Superior temporal gyrus (tissue), 1 donor: ENCODE measurements around the gene RAB1A.
"Not testable (repeated sequence)": the region's sequence is repeated elsewhere in the genome, so short reads cannot be mapped to it uniquely, and the experiment has no call there.

Source experiments
- DNase-seq: peaks from one replicate; pipeline ENCODE4 v3.0.0-alpha.2; 2016; ENCODE audit errors: extremely low spot score

Gene RAB1A

GRCh38 chr2:65129826-65130663 lies at the start of gene RAB1A:
TSS of gene RAB1A (minus strand) at chr2:65130106. CDS start at chr2:65129915, 191 bp downstream.
- DNase-seq: peak; percentile 99

- DNase-seq: no peak
Measured at GRCh38 chr2:65177751-65178442, 48.0 kb upstream of the RAB1A start.

- DNase-seq: no peak
Measured at GRCh38 chr2:65175894-65176530, 46.1 kb upstream of the RAB1A start.

GRCh38 chr2:65174031-65174430 lies 44.1 kb upstream of the RAB1A start:
- DNase-seq: not testable (repeated sequence)

GRCh38 chr2:65172994-65173790 lies 43.3 kb upstream of the RAB1A start:
- no peak for DNase-seq

GRCh38 chr2:65170611-65171477 lies 40.9 kb upstream of the RAB1A start:
- DNase-seq: not testable (repeated sequence)

- DNase-seq: no peak
Measured at GRCh38 chr2:65169760-65170136, 39.8 kb upstream of the RAB1A start.

GRCh38 chr2:65165558-65165957 lies 35.7 kb upstream of the RAB1A start:
- peak; percentile 24 for DNase-seq

GRCh38 chr2:65164426-65164891 lies 34.6 kb upstream of the RAB1A start:
- DNase-seq: peak; percentile 72

- DNase-seq: no peak
Measured at GRCh38 chr2:65161551-65162100, 31.7 kb upstream of the RAB1A start.

- DNase-seq: no peak
Measured at GRCh38 chr2:65159906-65160305, 30.0 kb upstream of the RAB1A start.

- no peak for DNase-seq
Measured at GRCh38 chr2:65159261-65159660, 29.4 kb upstream of the RAB1A start.

GRCh38 chr2:65158557-65158956 lies 28.7 kb upstream of the RAB1A start:
- no peak for DNase-seq

GRCh38 chr2:65157856-65158255 lies 27.9 kb upstream of the RAB1A start:
- DNase-seq: not testable (repeated sequence)

GRCh38 chr2:65156041-65156440 lies 26.1 kb upstream of the RAB1A start:
- DNase-seq: no peak

GRCh38 chr2:65153515-65153914 lies 23.6 kb upstream of the RAB1A start:
- no peak for DNase-seq

- DNase-seq: no peak
Measured at GRCh38 chr2:65146078-65146477, 16.2 kb upstream of the RAB1A start.

GRCh38 chr2:65144571-65144970 lies 14.7 kb upstream of the RAB1A start:
- no peak for DNase-seq

GRCh38 chr2:65142515-65142914 lies 12.6 kb upstream of the RAB1A start:
- peak; percentile 83 for DNase-seq

- no peak for DNase-seq
Measured at GRCh38 chr2:65137197-65137775, 7.4 kb upstream of the RAB1A start.
